Inflammatory macrophage treated with lipopolysaccharide for 4 hours (primary cell): ENCODE data around the gene PATZ1.
"Not testable (repeated sequence)": the region's sequence is repeated elsewhere in the genome, so short reads cannot be mapped to it uniquely, and the experiment has no call there.

Experiments used
- DNase-seq: peaks from one replicate; pipeline ENCODE4 v3.0.0-alpha.2; 2020

PATZ1 gene

DNA sequence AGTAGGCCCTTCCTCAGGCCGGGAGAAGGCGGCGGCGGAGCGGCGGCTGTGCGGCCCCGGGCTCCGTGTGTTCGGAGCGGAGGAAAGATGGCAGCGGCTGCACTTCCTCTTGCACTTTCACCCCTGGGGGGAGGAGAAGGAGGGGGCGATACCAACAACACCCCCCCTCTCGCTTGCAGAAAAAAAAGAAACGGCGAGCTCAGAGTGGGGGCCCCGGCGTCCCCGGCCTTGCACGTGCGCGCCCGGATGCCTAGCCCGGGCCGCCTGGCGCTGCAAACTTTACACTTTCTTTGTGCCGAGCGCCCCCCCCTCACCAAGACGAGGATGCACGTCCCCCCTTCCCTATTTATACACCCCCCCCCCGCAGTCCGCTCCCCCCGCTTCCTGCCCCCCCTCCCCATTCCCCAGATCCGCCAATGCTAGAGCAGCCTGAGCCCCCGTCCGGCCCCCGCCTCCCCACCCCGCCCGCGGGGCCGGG is at the start of gene PATZ1:
PATZ1 (minus strand) TSS at position 92 of the 478 bp plus-strand sequence. CDS start 744 bp downstream, outside the sequence.
- peak; percentile 60 for DNase-seq

- DNase-seq, result no peak
Observed at GRCh38 chr22:31394326-31394725, 48.2 kb upstream of the PATZ1 start.

GRCh38 chr22:31393893-31394292 is 47.7 kb upstream of the PATZ1 start:
- DNase-seq, result no peak

DNA sequence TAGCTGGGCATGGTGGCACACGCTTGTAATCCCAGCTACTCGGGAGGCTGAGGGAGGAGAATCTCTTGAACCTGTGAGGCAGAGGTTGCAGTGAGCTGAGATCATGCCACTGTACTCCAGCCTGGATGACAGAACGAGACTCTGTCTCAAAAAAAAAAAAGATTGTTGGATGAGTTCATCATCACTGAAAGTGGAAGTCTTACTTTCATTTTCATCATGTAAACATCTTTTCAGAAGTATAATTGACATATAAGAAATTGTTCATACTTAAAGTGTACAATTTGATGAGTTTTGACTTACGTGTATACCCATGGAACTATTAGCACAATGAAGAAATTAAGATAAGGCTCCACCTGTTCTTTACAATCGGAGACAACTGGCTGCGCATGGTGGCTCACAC is 32.5 kb upstream of the PATZ1 start:
- DNase-seq, result peak; percentile 61

DNA sequence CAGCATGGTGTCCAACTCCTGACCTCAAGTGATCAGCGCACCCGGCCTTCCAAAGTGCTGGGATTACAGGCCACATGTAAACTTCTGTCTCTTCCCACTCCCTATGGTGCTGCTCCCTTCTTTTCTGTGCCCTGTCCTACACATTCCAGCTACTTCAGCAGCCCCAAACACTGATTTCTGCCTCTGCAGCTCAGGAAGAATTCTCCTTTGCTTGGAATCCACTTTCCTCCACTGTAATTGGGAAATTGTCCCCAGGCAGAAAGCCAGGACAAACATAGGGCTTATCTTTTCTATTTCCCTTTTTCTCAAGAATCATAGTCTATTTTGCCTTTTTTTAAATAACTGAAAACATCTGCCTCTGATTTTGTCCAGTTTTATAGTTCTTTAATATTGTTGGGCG is 32.0 kb upstream of the PATZ1 start:
- DNase-seq, result no peak

- no peak for DNase-seq
Observed at GRCh38 chr22:31377612-31378011, 31.5 kb upstream of the PATZ1 start.

GRCh38 chr22:31367426-31367825 is 21.3 kb upstream of the PATZ1 start:
- peak; percentile 49 for DNase-seq

GRCh38 chr22:31363885-31364465 is 17.8 kb upstream of the PATZ1 start:
- DNase-seq, result no peak

DNA sequence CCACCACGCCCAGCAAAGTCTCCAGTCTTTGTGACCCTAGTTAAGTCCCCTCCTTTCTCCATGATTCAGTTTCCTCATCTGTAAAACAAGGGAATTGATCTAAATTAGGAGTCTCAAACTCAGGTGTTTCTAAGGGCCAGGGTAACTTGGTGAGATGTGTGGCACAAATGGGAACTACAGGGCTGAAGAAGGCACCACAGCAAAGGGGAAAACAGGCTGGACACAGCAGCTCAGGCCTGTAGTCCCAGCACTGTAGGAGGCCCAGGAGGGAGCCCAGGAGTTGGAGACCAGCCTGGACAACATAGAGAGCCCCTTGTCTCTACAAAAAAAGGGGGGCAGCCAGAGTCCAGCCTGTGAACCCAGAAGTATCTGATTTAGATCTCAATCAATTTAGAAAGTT is 15.6 kb upstream of the PATZ1 start:
- DNase-seq, result no peak

DNA sequence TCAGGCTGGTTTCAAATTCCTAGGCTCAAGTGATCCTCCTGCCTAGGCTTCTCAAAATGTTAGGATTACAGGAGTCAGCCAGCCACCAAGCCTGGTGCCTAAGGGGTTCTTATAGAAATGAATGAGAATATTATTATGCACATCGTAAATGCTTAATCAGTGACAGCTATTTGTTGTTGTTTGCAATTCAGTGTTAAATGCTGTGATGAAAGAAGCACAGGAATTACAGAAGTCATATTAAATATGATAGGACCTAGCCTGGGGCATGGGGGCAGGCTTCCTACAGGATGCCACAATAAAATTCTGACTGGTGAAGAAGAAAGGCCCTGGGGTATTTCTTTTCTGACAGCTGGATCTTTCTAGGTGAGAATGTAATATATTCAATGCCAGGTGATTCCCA is 13.9 kb upstream of the PATZ1 start:
- no peak for DNase-seq

DNA sequence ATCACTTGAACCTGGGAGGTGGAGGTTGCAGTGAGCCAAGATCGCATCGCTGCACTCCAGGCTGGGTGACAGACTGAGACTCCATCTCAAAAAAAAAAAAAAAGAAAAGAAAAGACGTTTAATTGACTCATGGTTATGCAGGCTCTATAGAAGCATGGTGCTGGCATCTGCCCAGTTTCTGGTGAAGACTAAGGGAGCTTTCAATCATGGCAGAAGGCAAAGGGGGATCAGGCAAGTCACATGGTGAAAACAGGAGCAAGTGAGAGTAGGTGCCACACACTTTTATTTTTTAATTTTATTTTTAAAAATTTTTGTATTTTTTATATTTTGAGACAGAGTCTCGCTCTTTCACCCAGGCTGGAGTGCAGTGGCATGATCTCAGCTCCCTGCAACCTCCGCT is 8.4 kb upstream of the PATZ1 start:
- DNase-seq, result no peak

DNA sequence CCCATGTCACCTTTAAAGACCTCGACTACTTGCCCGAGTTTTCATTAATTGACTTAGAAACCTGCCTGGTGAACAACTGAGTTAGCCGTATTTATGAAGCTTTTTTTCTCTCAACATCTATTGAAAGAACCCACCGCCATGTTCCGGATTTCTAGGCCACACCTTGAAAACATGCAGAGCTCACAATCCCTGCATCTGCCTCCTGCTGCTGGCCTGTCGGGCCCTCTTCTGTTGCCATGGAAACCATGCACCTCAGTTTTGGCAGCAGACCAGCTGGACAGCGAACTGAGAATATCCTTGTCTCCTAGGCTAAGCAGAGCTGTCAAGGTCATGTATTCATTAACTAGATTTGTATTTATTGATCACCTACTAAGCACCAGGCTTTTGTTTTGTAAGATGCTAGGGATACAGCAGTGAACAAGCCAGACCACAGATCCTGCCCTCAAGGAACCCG is 4.3 kb upstream of the PATZ1 start:
- no peak for DNase-seq

GRCh38 chr22:31349960-31350359 is 3.8 kb upstream of the PATZ1 start:
- DNase-seq, result no peak

- DNase-seq, result no peak
Observed at GRCh38 chr22:31348766-31349165, 2.6 kb upstream of the PATZ1 start.

GRCh38 chr22:31348009-31348337 is 1.8 kb upstream of the PATZ1 start:
- not testable (repeated sequence) for DNase-seq

GRCh38 chr22:31347251-31348008 is 1.3 kb upstream of the PATZ1 start:
- DNase-seq, result peak; percentile 81

DNA sequence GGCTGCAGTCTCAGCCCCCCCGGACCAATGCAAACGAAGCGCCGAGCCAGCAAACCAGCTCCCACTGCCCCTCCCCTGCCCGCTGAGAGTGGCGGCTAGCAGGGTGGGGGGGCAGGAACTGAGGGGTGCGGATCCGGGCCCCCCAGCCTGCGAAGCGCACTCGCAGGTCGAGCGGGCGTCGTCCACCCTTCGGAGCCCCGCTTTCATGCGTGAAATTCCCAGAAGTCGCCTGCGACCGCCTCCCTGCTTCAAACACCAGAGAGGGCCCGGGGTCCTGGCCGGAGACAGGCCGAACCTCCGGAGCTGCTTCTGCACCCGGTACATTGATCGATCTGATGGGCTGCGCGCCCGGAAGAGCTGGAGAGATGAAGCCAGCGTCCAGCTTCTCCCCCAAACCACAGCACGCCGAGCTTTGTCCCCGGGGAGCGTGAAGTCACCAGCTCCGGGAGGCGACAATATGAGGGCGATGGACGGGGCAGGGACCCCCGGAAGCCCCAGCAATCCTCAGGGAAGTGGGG is 646 bp upstream of the PATZ1 start:
- DNase-seq, result no peak

GRCh38 chr22:31345331-31346254 is 553 bp downstream of the PATZ1 start:
- DNase-seq, result peak; percentile 82

- DNase-seq, result no peak
Observed at GRCh38 chr22:31344578-31345330, 1.4 kb downstream of the PATZ1 start.

DNA sequence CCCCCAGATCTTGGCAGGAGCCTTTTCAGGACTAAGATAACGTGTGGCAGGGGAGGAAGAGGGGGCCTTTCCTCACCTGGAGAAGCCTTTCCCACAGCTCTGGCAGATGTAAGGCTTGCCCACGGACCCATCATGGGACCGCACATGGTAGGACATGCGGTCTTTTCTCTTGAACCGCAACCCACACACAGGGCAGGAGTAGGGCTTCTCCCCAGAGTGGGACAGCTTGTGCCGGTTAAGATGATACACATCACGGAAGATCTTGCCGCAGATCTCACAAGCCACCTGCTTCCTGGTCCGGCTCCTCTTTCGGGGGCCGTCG is 1.9 kb downstream of the PATZ1 start:
- DNase-seq, result no peak

DNA sequence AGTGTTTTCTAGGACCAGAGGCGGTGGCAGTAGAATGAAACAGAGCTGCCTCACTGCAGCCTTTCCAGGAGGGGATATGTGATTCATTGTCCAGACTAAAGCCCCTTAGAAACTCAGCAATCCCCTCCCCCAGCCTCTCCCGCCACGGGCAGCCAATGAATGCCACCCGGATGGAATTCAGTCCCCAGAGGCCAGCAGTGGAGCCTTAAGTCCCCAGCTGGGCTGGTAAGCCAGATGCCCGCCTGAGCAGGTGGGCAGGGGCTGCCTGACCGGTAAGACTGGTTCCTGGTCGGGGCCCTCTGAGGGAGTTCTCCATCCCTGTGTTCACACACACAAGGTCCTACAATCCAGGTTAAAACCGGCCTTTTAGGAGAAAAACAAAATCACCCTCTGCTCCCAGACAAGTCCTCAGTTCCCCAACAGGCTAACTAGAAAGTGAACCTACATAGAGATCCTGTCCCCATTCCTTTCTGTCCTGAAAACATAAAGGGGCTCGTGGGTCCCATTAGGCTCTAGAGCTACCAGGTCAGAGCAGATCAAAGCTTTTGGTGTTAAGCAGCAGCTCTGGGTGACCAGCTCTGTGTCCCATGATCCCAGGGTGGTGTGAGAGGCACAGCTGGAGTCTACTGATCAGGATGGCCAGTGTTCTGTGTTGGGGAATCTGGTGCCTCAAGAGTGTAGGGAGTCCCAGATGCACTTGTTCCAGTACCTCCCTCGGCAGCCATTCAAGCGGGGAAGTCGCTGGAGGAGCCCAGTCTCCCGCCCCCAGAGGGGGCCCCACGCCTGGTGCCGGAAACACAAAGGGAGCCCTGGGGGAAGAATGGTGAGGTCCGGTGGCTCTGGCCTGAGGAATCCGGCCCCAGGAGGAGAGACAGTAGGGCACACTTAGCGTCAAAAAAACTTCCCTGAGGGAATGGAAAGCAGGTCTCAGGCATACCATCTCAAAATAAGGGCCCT is 2.6 kb downstream of the PATZ1 start:
- DNase-seq, result no peak
